Measurements from ENCODE around the gene ZNF554. TPM values are rescaled to one million over a fixed set of nuclear protein-coding genes. Genes with fewer than 3 reads are reported as not detected.
"Not testable (repeated sequence)": the region's sequence is repeated elsewhere in the genome, so short reads cannot be mapped to it uniquely, and the experiment has no call there.

ZNF554 gene
- total RNA-seq, 1 donor from 2014 or later = 4.9 TPM

GRCh38 chr19:2791440-2791839, 28.2 kb upstream of the ZNF554 start:
- DNase-seq = no peak

- DNase-seq = no peak
Measured at GRCh38 chr19:2791876-2792275, 27.8 kb upstream of the ZNF554 start.

- DNase-seq = not testable (repeated sequence)
Measured at GRCh38 chr19:2792666-2793065, 27.0 kb upstream of the ZNF554 start.

GRCh38 chr19:2793126-2793525, 26.5 kb upstream of the ZNF554 start:
- no peak for DNase-seq

- DNase-seq = no peak
Measured at GRCh38 chr19:2793577-2793976, 26.1 kb upstream of the ZNF554 start.

GRCh38 chr19:2795827-2796658, 23.6 kb upstream of the ZNF554 start:
- DNase-seq = no peak

GRCh38 chr19:2796659-2797266, 22.9 kb upstream of the ZNF554 start:
- DNase-seq = no peak

GRCh38 chr19:2797280-2797679, 22.4 kb upstream of the ZNF554 start:
- no peak for DNase-seq

- no peak for DNase-seq
Measured at GRCh38 chr19:2798158-2798685, 21.4 kb upstream of the ZNF554 start.

- DNase-seq = no peak
Measured at GRCh38 chr19:2798733-2799132, 20.9 kb upstream of the ZNF554 start.

- DNase-seq = no peak
Measured at GRCh38 chr19:2799273-2800020, 20.2 kb upstream of the ZNF554 start.

- no peak for DNase-seq
Measured at GRCh38 chr19:2800506-2800905, 19.2 kb upstream of the ZNF554 start.

- DNase-seq = no peak
Measured at GRCh38 chr19:2802826-2803225, 16.8 kb upstream of the ZNF554 start.

- no peak for DNase-seq
Measured at GRCh38 chr19:2803486-2804155, 16.0 kb upstream of the ZNF554 start.

- no peak for DNase-seq
Measured at GRCh38 chr19:2804156-2805004, 15.3 kb upstream of the ZNF554 start.

GRCh38 chr19:2805261-2805900, 14.3 kb upstream of the ZNF554 start:
- no peak for DNase-seq

GRCh38 chr19:2805991-2806649, 13.5 kb upstream of the ZNF554 start:
- no peak for DNase-seq

GRCh38 chr19:2806736-2807378, 12.8 kb upstream of the ZNF554 start:
- no peak for DNase-seq

GRCh38 chr19:2807379-2808128, 12.1 kb upstream of the ZNF554 start:
- no peak for DNase-seq

Data from dermis blood vessel endothelial cell (primary cell).